ENCODE results near the gene TAGLN. TPM values are rescaled to one million over a fixed set of nuclear protein-coding genes. Genes with fewer than 3 reads are reported as not detected.

Gene TAGLN
- polyA plus RNA-seq, 2 of the 4 experiments (the other 2 are of a cell fraction), result 43.2 to 287 TPM

DNA sequence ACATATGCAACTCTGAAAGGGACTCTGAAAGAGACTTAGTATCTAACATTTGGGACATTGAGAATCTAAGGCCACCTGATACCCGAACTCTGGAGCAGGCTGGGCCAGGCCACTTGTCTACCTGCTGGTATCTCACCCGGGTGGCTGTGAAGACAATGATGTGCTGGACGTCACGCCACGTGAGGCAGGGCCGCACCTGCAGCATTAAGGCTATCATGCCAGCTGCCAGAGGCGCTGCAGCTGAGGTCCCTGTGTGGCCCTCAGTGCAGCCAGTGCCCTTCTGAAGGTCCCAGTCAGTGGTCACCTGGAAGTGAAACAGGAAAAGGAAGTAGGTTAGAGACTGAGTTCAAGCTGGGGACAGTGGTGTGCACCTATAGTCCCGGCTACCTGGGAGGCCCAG, 20.3 kb downstream of the TAGLN start:
- no peak for TF ChIP-seq TFCP2L1 (CRISPR knock-in tag; IDR thresholded peaks at IDR 0.05)
- TF ChIP-seq CBX8 (IDR thresholded peaks at IDR 0.05), result no peak
- TF ChIP-seq HOXA7 (CRISPR knock-in tag; IDR thresholded peaks at IDR 0.05), result no peak
- TF ChIP-seq, protein P1, sequence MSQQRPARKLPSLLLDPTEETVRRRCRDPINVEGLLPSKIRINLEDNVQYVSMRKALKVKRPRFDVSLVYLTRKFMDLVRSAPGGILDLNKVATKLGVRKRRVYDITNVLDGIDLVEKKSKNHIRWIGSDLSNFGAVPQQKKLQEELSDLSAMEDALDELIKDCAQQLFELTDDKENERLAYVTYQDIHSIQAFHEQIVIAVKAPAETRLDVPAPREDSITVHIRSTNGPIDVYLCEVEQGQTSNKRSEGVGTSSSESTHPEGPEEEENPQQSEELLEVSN (IDR thresholded peaks at IDR 0.05; ENCODE audit: borderline replicate concordance, low read depth), result no peak
- no peak for TF ChIP-seq JUNB (IDR thresholded peaks at IDR 0.05)
- TF ChIP-seq BCL3 (IDR thresholded peaks at IDR 0.05), result no peak
- no peak for TF ChIP-seq EHMT2 (IDR thresholded peaks at IDR 0.05; ENCODE audit: low read depth)
- no peak for TF ChIP-seq FOXS1 (CRISPR knock-in tag; IDR thresholded peaks at IDR 0.05)
- no peak for TF ChIP-seq PHF8 (IDR thresholded peaks at IDR 0.05; ENCODE audit: borderline replicate concordance, low read depth)
- no peak for TF ChIP-seq REST (IDR thresholded peaks at IDR 0.05)
- TF ChIP-seq KDM1A (IDR thresholded peaks at IDR 0.05; ENCODE audit: low read depth), result no peak
- DNase-seq (ENCODE audit: low read depth in 1 of 2, low spot score in 1 of 2) (no peak), ATAC-seq (no peak), FAIRE-seq (no peak)
- 61% methylated on average over 2 of the region's 8 CpGs for WGBS (ENCODE audit: missing lambda C conversion rate)
- Histone ChIP-seq H3K9me3 (no peaks in the 10 kb centered on the region), H3K27ac (no peak overlapping the region), H3K4me2 (no peak overlapping the region), H3K4me3 (no peak overlapping the region), H3K4me1 (0 out of 3 replicates have a peak, but pooled peaks cover 4% of the 10 kb centered on the region)
- POLR2A ChIA-PET, result interaction anchor here (0.7 kb wide), 1 partner anchor 30 kb away, joined by 3 read pairs; no protein-coding TSS in a partner anchor
- CTCF ChIA-PET, result interaction anchor here (0.8 to 2.0 kb wide), 4 partner anchors 9 to 38 kb away, joined by 3 to 8 read pairs (median 3); partner anchors contain the start of gene PCSK7

DNA sequence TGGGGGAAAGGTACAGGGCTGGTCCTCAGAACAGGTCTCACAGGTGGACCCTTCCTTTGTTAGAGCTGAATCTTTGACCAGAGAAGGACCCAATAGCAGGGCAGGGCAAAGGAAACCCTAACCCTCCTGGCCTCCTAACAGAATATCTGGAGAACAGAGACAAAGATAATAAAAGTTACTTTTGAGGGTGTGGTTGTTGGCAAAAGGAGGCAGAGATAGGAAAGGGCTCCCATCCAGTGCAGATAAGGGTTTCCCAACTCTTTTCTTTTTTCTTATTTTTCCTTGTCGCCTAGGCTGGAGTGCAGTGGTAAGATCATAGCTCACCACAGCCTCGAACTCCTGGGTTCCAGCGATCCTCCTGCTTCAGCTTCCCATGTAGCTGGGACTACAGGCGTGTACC, 20.8 kb downstream of the TAGLN start:
- Histone ChIP-seq H3K27ac (no peak overlapping the region), H3K4me1 (0 out of 3 replicates have a peak, but pooled peaks cover 4% of the 10 kb centered on the region), H3K9me3 (no peaks in the 10 kb centered on the region), H3K4me3 (no peak overlapping the region), H3K4me2 (no peak overlapping the region)
- TF ChIP-seq POLR2A (IDR thresholded peaks at IDR 0.05; ENCODE audit: low read length) (no peak), EHF (CRISPR knock-in tag; IDR thresholded peaks at IDR 0.05) (no peak), CEBPB (IDR thresholded peaks at IDR 0.05) (no peak), ELK1 (IDR thresholded peaks at IDR 0.05; ENCODE audit: low read depth, low read length) (no peak), KDM5A (IDR thresholded peaks at IDR 0.05) (no peak), JUN (IDR thresholded peaks at IDR 0.05) (no peak), MYC (IDR thresholded peaks at IDR 0.05; ENCODE audit: borderline replicate concordance, low read length) (no peak), HES2 (IDR thresholded peaks at IDR 0.05) (no peak), TP53 (CRISPR knock-in tag; IDR thresholded peaks at IDR 0.05) (no peak), RAD21 (conservative IDR thresholded peaks at IDR 0.05 in 1 of 2, IDR thresholded peaks at IDR 0.05 in 1 of 2) (no peak), HEYL (CRISPR knock-in tag; IDR thresholded peaks at IDR 0.05) (no peak), SREBF2 (IDR thresholded peaks at IDR 0.05) (no peak)
- TF ChIP-seq, protein P2, sequence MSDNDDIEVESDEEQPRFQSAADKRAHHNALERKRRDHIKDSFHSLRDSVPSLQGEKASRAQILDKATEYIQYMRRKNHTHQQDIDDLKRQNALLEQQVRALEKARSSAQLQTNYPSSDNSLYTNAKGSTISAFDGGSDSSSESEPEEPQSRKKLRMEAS (IDR thresholded peaks at IDR 0.05), result no peak
- 96% methylated on average over 4 of the region's 4 CpGs for WGBS (ENCODE audit: missing lambda C conversion rate)
- CTCF ChIA-PET, result interaction anchor here (0.8 to 2.0 kb wide), 3 partner anchors 9 to 38 kb away, joined by 3 to 8 read pairs (median 3); partner anchors contain the start of gene PCSK7
- ATAC-seq (no peak), FAIRE-seq (no peak), DNase-seq (ENCODE audit: low read depth in 1 of 2, low spot score in 1 of 2) (no peak)
- POLR2A ChIA-PET, result interaction anchor here (0.7 kb wide), 1 partner anchor 30 kb away, joined by 3 read pairs; no protein-coding TSS in a partner anchor

Data from A549 (cell line).